Activated CD8-positive, alpha-beta memory T cell treated with anti-CD3 and anti-CD28 coated beads for 48 hours (primary cell): ENCODE measurements around the gene CPTP.

ENCODE experiments used
- DNase-seq, 3 experiments: peaks; one replicate each; pipeline ENCODE4 v3.0.0-alpha.2; 2020; ENCODE audit warnings: low read depth in 2 of 3, low spot score in 2 of 3

Gene CPTP

DNA sequence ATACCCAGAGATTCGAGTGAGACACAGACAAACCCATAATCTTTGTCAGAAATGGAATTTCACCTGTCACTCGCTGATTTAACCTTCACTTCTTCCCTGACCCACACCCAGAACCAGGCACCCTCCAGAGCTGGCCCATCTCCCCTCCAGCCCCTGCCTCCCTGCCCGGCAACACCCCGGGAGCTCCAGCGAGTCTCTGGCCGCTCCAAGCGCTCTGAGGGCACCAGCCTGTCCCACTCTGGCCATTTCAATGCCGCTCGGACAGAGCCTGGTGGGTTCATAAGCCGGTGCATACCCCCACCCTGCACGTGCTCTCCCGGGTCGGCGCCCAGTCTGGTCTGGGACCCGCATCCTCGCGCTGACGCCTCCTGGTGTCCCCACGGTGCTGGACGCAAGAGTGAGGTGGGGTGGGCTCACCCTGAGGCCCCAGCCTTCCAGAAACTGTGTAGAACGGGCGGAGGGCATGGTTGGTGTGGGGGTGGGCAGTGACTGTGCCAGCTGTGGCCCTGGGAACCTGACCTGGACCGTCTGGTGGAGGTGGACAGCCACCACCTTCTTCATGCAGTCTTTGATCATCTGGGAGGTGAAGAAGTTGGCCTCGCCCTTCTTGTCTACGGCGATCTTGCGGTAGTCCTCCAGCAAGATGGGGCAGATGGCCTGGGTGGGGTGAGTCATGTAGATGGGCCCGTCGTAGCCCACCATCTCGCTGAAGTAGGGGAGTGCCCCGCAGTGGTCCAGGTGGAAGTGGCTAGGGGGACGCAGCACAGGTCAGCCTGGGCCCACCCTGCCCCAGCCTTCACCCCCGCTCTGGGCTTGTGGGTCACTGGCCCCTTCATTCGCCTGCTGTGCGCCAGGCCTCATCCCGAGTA is 5.6 kb upstream of the CPTP start:
- no peak for DNase-seq

DNA sequence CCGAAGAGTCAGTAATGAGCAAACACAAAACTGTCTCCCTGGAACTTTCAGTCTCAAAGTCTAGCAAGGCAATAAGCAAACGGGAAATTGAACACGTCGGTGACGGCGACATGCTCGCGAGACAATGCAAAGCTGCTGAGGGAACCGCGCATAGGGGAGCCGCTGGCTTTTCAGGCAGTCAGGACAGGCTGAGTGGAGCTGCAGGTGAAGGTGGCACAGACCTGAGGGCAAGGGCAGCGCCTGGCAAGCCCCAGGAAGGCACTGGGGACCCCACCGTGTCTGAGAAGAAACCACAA is 5.0 kb upstream of the CPTP start:
- DNase-seq = no peak

GRCh38 chr1:1320666-1321448 is 3.7 kb upstream of the CPTP start:
- DNase-seq = no peak

GRCh38 chr1:1321477-1321876 is 3.1 kb upstream of the CPTP start:
- DNase-seq = no peak

DNA sequence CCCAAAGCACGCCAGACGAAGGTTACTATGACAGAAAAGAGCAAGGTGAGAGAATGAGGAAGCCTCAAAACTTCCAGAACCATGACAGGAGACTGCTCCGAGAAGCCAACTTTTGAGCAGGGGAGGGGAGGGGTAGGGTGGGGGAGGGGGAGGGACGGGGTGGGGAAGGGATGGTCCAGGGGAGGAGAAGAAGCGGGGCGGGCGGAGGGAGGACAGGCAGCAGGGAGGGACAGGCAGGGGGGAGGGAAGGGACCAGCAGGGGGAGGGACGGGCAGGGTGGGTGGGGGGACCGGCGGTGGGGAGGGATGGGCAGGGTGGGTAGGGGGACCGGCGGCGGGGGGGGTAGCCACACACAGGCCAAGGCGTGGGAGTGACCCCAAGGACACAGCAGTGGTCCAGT is 2.2 kb upstream of the CPTP start:
- no peak for DNase-seq

DNA sequence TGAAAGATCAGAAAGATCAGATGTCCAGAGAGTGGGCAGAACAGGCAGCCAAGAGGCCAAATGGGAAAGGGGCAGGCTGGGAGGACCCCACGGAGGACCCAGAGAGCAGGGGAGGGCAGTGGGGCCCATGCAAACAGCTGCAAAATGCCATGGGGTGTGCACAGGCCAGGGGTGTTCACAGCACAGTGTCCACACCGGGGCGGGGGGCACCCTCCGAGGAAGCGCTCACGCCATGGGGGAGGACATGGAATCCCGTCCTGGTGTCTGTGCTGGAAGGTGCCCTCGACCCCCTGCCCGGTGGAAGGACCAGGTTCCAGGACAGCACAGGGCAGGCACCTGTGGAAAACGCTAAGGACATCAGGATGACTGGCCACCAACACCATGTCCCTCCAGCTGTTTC is 1.6 kb upstream of the CPTP start:
- no peak for DNase-seq

DNA sequence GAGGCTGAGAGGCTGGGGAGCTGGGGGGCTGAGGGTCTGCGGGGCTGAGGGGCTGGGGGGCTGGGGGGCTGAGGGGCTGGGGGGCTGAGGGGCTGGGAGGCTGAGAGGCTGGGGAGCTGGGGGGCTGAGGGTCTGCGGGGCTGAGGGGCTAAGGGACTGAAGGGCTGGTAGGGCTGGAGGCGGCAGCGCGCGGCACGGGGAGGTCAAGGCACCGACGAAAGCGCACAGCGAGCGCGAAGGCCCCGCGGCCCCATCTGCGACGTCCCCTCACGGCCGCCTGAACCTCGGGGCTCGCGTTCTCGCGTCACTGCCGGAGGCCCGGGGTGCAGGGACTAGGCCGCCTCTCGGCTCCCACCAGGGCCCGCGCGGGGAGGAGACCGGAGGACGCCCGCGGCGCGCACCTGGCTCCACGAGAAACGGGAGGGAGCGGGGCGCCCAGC is 498 bp upstream of the CPTP start:
- DNase-seq = no peak

DNA sequence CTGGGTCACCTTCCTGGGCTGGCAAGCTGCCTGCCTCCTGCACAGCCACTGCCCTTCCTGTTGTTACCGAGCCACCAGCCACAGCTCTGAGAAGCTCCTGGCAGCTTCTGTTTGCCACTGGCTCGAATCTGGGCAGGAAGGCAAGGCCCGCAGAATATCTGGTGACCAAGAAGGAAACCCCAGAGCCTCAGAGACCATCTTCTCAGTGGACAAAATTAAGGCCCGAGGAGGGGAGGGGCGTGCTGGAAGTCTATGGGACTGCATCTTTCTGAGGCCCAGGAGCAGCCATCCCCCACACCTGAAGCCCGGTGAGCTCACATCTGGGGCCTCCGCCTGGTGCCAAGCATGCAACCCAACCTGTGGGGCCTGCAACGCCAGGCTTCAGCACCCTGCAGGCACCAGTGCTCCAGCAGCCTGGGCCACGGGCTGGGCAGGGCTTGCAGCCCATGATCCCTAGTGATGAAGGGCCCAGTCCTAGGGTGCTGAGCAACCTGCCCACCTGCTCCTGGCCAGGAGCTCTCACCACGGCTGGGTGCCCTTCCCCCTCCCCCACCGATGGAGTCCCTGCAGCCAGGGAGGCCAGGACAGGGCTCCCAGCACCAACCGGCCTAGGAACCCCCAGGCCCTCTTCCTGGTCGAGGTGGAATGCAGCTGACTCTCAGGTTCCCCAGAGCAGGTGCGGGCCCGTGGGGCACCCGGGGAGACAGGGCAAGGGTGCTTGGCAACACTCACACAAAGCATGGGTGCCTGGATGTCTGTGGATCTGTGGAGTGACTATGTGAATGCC is 879 bp downstream of the CPTP start:
- DNase-seq = no peak

GRCh38 chr1:1326075-1326605 is 1.5 kb downstream of the CPTP start:
- no peak for DNase-seq

DNA sequence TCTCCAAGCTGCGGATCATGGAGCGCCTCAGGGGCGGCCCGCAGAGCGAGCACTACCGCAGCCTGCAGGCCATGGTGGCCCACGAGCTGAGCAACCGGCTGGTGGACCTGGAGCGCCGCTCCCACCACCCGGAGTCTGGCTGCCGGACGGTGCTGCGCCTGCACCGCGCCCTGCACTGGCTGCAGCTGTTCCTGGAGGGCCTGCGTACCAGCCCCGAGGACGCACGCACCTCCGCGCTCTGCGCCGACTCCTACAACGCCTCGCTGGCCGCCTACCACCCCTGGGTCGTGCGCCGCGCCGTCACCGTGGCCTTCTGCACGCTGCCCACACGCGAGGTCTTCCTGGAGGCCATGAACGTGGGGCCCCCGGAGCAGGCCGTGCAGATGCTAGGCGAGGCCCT is 2.7 kb downstream of the CPTP start:
- no peak for DNase-seq

DNA sequence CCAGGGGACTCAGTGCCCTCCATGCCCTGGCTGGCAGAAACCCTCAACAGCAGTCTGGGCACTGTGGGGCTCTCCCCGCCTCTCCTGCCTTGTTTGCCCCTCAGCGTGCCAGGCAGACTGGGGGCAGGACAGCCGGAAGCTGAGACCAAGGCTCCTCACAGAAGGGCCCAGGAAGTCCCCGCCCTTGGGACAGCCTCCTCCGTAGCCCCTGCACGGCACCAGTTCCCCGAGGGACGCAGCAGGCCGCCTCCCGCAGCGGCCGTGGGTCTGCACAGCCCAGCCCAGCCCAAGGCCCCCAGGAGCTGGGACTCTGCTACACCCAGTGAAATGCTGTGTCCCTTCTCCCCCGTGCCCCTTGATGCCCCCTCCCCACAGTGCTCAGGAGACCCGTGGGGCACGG is 3.7 kb downstream of the CPTP start:
- DNase-seq = no peak

GRCh38 chr1:1329304-1330210 is 5.0 kb downstream of the CPTP start:
- DNase-seq = no peak

DNA sequence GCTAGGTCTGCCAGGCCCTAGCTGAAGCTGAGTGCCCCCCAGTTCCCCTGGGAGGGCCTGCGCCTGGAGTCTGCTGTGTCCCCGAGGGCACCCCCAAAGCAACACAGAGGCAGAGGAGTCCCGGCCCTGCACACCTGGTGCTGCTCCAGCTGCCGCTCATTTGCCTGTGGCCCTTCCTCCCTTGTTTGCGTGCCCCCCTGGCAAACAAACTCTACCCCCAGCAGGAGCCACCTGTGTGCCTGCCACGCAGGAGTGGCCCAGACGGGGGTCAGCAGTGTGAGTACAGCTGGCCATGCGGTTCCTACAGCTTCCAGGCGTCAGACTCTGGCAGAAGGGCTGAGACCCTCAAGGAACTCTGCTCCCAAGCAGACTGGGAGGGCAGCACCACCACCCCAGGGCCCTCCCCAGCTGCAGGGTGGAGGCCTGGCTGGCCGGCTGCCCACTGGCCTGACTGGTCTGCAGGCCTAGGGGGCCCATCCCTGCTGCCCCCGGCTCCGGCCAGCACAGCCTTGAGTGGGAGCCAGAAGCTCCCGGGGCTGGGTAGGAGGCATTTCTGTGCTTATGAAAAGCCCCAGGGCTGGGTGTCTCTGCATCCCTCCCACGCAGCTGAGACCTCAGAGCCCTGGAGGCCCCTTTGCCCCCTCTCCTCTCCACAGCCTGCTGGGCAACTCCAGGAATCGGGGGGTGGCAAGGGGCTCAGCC is 5.9 kb downstream of the CPTP start:
- no peak for DNase-seq

GRCh38 chr1:1331068-1331965 is 6.7 kb downstream of the CPTP start, which contains the start of gene TAS1R3:
TAS1R3 (plus strand) TSS chr1:1331280; CDS start chr1:1331346, 66 bp downstream.
- DNase-seq = no peak

GRCh38 chr1:1332031-1332755 is 7.6 kb downstream of the CPTP start:
- no peak for DNase-seq

GRCh38 chr1:1332774-1333480 is 8.3 kb downstream of the CPTP start:
- no peak for DNase-seq

GRCh38 chr1:1333551-1334241 is 9.1 kb downstream of the CPTP start:
- no peak for DNase-seq
